Measurements from ENCODE around the gene ETFB. TPM values are rescaled to one million over a fixed set of nuclear protein-coding genes. Genes with fewer than 3 reads are reported as not detected.

Gene ETFB
- total and polyA plus RNA-seq, 7 donors = 59.5 to 361 (median 158) TPM

DNA sequence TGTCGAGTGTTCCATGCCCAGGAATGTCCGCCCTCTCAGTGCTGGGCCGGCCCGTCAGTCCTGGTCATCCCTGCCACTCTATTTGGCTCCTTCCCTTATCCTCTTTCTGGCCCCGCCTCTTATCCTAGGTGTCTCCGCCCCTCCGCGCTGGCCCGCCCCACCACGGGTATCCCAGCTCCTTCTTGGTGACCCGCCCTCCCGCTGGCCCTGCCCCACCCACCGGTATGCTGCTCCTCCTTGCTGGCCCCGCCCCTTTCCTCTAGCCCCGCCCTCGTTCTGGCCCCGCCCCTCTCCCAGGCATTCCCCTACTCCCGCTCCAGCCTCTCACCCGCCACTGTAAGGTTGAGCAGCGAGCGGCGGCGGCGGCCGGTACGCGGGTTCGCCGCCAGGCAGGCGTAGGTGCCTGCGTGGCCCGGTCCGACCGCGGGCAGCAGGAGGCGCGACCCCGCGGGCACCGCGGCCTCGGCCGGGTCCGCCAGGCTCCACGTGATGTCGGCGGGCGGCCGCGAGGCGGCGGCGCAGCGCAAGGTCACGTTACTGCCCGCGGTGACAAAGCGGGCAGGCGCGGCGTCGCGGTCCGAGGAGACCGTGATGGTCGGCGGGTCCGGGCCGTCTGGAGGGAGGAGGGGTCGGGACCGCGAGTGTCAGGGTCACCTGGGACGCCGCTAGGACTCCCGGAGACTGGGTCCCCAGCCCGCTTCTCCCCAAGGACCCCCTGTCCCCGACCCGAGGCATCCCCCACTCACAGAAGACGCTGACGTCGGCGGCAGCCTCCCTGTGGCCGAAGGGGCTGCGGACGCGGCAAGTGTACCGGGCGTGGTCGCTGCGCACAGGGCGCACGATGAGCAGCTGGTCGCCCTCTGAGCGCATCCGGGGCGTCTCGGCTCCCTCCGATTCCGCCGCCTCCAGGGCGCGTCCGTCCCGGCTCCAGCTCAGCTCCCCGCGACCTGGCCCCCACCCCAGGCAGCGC lies 26.2 kb downstream of the ETFB start:
- intact Hi-C loops (cut with DNase I) = loop anchor here (1.0 to 5.0 kb wide), 3 partner anchors 26 to 547 kb away; partner anchors contain the start of genes ETFB, ZNF175 and ZNF577
- no peaks in the 10 kb centered on the region for H3K9me3 ChIP-seq
- H3K4me3 ChIP-seq = peak overlapping the region; percentile 44 to 64 (median 56)
- H3K27ac ChIP-seq = peak overlapping the region; percentile 69 to 92 (median 74)
- DNase-seq = peak; percentile 100
- 1 to 3% methylated on average over 107 of the region's 107 CpGs for WGBS, 2 donors
- peaks cover 0 to 5% (median 2%) of the 10 kb centered on the region in 4 donors for H3K36me3 ChIP-seq
- TF ChIP-seq POLR2A (IDR thresholded peaks at IDR 0.05) (no peak), POLR2AphosphoS5 (IDR thresholded peaks at IDR 0.05) (peak; percentile 75 to 86 (median 80))
- TF ChIP-seq, protein P1, sequence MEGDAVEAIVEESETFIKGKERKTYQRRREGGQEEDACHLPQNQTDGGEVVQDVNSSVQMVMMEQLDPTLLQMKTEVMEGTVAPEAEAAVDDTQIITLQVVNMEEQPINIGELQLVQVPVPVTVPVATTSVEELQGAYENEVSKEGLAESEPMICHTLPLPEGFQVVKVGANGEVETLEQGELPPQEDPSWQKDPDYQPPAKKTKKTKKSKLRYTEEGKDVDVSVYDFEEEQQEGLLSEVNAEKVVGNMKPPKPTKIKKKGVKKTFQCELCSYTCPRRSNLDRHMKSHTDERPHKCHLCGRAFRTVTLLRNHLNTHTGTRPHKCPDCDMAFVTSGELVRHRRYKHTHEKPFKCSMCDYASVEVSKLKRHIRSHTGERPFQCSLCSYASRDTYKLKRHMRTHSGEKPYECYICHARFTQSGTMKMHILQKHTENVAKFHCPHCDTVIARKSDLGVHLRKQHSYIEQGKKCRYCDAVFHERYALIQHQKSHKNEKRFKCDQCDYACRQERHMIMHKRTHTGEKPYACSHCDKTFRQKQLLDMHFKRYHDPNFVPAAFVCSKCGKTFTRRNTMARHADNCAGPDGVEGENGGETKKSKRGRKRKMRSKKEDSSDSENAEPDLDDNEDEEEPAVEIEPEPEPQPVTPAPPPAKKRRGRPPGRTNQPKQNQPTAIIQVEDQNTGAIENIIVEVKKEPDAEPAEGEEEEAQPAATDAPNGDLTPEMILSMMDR (IDR thresholded peaks at IDR 0.05) = peak in 2 of 4 experiments; percentile 15 to 31
- peaks cover 0 to 25% (median 18%) of the 10 kb centered on the region in 4 donors for H3K4me1 ChIP-seq
- H3K27me3 ChIP-seq = no peaks in the 10 kb centered on the region

DNA sequence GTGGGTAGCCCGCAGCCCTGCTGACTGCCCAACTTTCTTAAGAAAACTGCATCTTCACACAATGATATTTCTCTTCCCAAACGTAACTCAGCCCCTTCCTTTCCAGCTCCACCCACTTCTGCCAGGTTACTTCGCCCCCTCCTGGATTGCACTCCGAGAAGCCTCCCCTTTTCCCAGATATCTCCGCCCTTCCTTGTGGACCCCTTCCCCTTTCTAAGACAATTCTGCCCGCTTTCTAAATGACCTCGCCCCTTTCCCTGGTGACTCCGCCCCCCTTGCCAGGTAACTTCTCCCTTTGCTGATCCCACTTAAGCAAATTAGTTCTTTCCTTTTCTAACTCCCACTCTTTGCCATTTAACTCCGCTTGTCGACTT lies 26.9 kb downstream of the ETFB start:
- no peak for TF ChIP-seq POLR2A (IDR thresholded peaks at IDR 0.05)
- TF ChIP-seq POLR2AphosphoS5 (IDR thresholded peaks at IDR 0.05) = no peak
- TF ChIP-seq EP300 (IDR thresholded peaks at IDR 0.05) = no peak
- TF ChIP-seq, protein P1 (IDR thresholded peaks at IDR 0.05) = no peak
- peak overlapping the region; percentile 43 to 64 (median 56) for H3K4me3 ChIP-seq
- H3K27me3 ChIP-seq = no peaks in the 10 kb centered on the region
- H3K36me3 ChIP-seq = no peaks in the 10 kb centered on the region
- intact Hi-C loops (cut with DNase I) = loop anchor here (5.0 kb wide), 2 partner anchors 233 to 548 kb away; partner anchors contain the start of genes ZNF175 and ZNF577
- 1 to 2% methylated on average over 10 of the region's 10 CpGs for WGBS, 2 donors
- no peaks in the 10 kb centered on the region for H3K9me3 ChIP-seq
- DNase-seq = no peak
- H3K4me1 ChIP-seq = peaks cover 0 to 25% (median 18%) of the 10 kb centered on the region in 4 donors
- H3K27ac ChIP-seq = peak overlapping the region; percentile 69 to 92 (median 74)

DNA sequence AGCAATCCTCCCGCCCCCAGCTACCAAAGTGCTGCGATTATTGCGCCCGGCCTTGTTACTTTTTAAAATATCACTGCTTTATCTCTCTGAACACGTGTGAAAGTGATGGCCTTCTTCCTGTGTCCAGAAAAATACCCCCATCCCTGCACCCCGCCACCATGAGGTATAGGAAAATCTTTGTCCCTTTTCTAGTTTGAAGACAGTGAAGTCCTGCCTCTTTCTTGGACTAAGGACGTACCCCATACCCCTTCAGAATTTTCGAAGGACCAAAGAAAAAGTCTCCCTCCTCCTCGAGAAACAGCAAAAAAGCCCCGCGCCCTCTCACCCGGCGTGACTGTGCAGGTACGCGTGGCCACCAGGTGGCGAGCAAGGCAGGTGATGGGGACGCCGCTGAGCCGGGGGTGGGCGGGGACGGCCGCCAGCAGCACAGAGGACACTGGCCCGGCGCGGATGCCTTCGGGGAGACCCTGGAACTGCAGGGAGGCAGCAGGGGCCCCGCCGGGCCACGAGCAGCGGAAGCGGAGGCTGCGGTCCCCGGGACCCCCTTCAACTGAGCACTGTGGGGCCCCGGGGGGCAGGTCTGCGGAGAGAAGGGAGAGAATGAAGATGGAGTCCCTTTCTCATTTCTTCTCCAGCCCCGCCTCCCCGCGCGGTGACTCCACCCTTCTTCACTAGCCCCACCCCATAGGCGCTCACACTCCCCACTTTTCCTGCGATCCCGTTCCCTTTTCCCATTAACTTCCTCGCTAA lies 27.4 kb downstream of the ETFB start:
- H3K4me1 ChIP-seq = peaks cover 0 to 25% (median 18%) of the 10 kb centered on the region in 4 donors
- peak overlapping the region; percentile 43 to 64 (median 56) for H3K4me3 ChIP-seq
- H3K27ac ChIP-seq = peak overlapping the region; percentile 69 to 92 (median 74)
- DNase-seq = peak; percentile 91
- WGBS, 2 donors = 3% methylated on average over 43 of the region's 43 CpGs
- no peaks in the 10 kb centered on the region for H3K27me3 ChIP-seq
- TF ChIP-seq POLR2AphosphoS5 (IDR thresholded peaks at IDR 0.05) (no peak), EP300 (IDR thresholded peaks at IDR 0.05) (no peak), POLR2A (IDR thresholded peaks at IDR 0.05) (no peak)
- TF ChIP-seq, protein P1 (IDR thresholded peaks at IDR 0.05) = peak; percentile 77 to 87 (median 80)
- intact Hi-C loops (cut with DNase I) = loop anchor here (1.0 to 5.0 kb wide), 4 partner anchors 56 to 549 kb away; partner anchors contain the start of genes ZNF175 and ZNF577
- no peaks in the 10 kb centered on the region for H3K36me3 ChIP-seq
- no peaks in the 10 kb centered on the region for H3K9me3 ChIP-seq

DNA sequence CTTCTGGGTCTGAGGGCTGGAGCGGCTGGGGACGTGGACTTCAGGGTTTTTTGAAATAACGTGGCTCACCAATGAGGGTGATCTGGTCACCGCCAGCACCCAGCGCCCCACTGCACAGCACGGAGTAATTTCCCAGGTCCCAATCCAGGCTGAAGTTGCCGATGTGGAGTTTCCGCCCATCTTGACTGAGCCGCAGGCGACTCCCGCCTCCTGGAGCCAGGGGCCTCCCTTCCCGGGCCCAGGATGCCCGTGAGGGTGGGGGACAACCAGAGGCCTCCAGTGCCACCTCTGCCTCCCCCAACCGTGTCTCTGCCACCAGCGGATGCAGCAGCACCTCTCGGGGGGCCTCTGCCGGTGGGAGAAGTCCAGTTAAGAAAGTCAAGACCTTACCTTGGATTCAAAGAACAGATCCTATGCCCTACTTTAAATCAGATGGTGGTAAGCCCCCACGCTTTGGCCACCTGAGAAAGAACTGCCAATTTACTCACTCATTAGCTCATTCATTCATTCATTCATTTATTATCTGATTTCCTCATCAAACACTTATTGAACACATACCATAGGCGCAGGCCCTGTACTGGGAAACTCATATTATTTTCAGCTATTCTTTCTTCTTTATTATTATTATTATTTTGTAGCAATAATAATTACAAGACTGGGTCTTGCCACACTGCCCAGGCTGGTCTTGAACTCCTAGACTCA lies 28.2 kb downstream of the ETFB start:
- 84 to 88% methylated on average over 19 of the region's 19 CpGs for WGBS, 2 donors
- DNase-seq = no peak
- TF ChIP-seq, protein P1 (IDR thresholded peaks at IDR 0.05) = no peak
- TF ChIP-seq POLR2A (IDR thresholded peaks at IDR 0.05) (no peak), EP300 (IDR thresholded peaks at IDR 0.05) (no peak), POLR2AphosphoS5 (IDR thresholded peaks at IDR 0.05) (no peak)
- no peak overlapping the region for H3K27ac ChIP-seq
- H3K36me3 ChIP-seq = no peaks in the 10 kb centered on the region
- intact Hi-C loops (cut with DNase I) = loop anchor here (1.0 to 5.0 kb wide), 4 partner anchors 56 to 549 kb away; partner anchors contain the start of genes ZNF175 and ZNF577
- no peaks in the 10 kb centered on the region for H3K9me3 ChIP-seq
- peaks cover 0 to 25% (median 18%) of the 10 kb centered on the region in 4 donors for H3K4me1 ChIP-seq
- H3K4me3 ChIP-seq = no peak overlapping the region
- no peaks in the 10 kb centered on the region for H3K27me3 ChIP-seq
